NCI-H82 (cell line): ENCODE data around the gene C20orf204.
"Not testable (repeated sequence)": the region's sequence is repeated elsewhere in the genome, so short reads cannot be mapped to it uniquely, and the experiment has no call there.

Experiments
- DNase-seq: peaks from one replicate; lab custom pipeline; 2025; lab: John Stamatoyannopoulos, UW

The C20orf204 gene, protein sequence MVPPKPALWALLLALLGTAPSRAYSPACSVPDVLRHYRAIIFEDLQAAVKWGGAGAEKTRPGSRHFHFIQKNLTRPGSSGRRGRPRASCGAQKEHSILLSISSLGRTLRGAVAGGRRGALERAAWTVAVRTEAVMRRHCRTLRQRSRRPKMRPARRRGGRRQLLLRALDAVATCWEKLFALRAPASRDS

DNA sequence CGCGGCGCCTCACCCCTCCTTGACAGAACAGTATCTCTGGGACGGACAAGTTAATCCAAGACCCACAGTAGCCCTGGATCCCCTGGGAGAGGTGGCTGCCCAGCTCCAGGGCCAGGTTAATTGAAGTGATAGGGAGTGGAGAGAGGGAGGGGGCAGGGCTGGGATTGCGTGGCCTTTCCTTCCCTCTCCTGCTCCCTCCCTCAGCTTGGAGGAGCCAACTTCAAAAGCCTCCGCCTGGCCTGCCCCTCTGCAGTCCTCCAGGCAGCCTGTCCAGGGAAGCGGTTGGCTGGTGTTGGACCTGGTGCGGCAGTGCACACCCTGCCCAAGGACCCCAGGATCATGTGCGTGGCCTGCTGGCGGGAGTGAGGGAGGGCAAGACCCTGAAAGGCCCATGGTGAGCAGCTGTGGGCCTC lies at the start of gene C20orf204:
TSS of gene C20orf204 (plus strand) at position 250 of the 413 bp plus-strand sequence. CDS start at position 392, 142 bp downstream.
- DNase-seq, result peak; percentile 47

DNA sequence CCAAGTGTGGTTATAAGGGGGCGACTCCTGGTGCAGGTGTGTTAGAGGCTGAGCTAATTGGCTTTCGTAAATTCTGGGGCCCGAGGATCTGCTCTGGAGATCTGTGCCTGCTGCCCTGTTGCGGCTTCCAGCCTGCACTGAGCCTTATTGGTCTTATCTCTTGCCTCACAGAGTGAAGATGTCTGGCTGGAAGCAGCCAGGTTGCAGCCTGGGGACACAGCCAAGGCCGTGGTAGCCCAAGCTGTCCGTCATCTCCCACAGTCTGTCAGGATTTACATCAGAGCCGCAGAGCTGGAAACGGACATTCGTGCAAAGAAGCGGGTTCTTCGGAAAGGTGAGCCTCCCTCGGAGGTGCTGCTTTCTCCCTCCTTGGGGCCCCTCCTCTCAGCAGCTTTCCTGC lies 35.1 kb upstream of the C20orf204 start:
- no peak for DNase-seq

DNA sequence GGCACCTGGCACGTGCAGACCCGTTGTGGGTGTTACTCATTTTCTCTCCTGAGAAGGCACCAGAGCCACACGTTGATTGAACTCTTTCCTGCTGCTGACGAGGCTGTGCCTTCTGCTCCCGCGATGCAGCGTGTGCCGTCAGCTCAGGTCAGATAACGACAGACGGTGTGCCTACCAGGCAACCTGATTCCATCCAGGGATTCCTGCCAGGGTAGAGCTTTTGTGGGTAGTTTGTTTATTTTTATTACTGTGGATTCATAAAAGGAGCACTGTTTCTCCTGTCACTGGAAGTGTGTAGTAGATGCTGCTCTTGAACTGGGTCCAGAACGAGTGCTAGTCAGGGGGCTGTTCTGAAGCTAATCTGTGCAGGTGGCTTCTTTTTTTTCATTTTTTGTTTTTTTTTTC lies 34.4 kb upstream of the C20orf204 start:
- DNase-seq, result no peak

DNA sequence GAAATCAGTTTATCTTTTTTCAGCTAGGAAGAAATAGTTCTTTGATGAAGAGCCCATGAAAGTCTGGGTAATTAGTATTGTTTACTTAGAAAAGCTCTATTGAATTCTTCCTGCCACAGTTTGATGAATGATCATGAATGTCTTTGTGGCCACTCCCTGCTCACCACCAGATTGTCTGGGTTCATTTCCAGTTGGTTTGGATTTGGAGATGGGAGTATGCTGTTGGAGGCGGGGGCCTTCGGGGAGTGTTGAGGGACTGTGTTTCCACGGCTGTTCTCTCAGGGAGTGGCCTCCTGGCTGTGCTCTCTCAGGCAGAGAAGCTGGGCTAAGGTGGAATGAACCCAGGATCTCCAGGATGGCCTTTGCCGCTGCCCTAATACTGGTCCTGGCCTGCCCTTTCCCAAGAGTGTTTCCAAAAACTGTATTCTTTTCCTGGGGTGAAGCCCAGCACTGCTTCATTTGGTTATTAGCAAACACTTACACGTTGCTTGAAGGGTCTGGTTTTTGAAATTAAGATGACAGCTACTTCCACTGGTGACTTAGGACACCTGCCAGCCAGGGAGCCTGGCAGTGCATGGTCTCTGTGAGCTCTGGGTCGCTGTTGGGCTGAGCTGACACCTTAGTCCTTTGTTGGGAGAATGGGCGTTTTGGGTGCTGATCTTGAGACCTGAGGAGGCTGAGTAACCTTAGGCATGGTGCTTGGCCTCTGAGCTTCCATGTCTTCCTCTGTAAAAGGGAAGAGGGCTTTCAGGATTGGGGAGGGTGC lies 31.8 kb upstream of the C20orf204 start:
- DNase-seq, result no peak

DNA sequence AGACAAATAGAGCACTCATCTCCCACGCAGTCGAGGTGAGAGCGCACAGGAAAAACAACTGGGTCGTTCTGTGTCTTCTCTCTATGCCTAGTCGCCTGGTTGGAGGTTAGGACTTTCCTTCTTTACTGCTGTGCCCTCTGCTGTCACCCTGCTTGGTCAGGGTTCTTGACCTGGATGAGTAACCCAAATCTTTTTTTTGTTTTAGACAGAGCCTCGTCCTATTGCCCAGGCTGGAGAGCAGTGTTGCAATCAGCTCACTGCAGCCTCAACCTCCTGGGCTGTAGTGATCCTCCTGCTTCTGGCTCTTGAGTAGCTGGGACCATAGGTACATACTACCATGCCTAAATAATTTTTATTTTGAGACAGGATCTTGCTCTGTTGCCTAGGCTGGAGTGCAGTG lies 30.6 kb upstream of the C20orf204 start:
- no peak for DNase-seq

DNA sequence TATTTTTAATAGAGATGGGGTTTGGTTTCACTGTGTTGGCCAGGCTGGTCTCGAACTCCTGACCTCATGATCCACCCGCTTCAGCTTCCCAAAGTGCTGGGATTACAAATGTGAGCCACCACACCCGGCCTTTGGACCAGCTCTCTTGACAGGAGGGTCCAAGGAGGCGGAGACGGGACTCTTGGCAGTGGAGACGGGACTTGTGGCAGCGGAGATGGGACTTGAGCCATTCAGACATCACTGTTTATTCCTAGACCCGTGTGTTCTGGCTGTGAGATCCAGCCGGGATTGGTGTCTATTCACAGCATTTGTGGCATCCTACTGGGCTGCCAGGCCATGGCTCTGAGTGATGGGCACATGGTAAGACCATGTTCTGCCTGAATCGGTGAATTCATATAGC lies 29.5 kb upstream of the C20orf204 start:
- no peak for DNase-seq

DNA sequence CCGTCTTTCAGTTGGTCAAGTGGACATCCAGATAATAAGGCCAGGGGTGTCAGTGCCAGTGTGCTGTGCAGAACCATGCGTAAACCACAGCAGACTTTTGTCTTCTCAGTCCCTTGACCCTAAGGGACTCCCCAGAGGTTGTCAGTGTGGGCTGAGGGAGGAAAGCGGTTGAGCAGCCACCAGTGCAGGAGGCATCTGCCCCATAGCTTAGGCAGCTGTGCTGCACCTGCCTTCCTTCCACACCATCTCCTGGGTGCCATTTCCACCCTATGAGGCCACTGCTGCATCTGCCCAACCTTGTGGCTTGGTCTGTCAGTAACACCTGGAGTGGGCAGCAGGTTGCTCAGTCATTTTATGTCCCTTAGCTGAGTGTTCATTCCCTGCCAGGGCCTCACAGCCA lies 29.1 kb upstream of the C20orf204 start:
- no peak for DNase-seq

DNA sequence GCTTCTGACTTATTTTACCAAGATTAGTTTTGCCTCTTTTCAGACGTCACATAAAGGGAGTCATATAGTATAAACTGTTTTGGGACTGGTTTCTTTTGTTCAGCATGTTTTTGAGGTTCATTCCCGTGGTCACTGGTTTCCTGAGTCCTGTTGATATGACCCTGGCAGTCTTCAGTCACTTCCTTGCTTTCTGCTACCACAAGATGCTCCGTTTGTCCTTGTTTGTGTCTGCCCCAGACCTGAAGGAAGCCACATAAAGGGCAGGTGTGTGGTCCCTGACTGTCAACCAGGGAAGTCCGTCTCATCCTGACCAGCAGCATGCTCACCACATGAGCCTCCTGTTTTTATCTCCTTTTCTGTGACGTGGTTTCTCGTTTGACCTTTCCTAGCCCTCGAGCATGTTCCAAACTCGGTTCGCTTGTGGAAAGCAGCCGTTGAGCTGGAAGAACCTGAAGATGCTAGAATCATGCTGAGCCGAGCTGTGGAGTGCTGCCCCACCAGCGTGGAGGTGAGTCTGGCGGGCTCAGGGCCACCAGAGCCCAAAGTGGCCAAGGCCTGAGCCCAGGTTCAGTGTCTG lies 26.1 kb upstream of the C20orf204 start:
- no peak for DNase-seq

DNA sequence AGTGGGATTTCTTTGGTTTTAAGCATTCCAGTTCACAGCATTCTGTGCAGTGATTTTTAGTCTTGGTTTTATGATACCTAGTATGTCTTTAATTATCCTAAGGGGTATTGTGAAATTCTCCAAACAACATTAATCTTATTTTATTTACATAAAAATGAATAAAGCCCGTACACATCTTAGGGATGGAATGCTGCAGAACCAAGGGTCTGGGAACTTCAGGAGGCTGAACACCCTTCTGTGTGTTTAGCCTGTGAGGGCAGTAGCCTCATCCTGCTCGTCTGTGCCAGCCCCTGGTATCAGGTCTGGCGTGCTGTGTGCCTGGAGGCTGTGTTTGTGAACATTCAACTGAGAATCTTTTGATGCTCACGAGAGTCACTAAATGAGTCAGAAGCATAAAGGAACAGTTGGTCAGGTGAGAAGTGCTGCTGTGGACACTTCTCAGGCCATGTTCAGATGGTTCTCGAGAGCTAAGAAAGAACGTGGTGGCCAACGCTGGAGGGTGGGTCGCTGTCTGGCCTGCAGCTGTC lies 25.2 kb upstream of the C20orf204 start:
- no peak for DNase-seq

DNA sequence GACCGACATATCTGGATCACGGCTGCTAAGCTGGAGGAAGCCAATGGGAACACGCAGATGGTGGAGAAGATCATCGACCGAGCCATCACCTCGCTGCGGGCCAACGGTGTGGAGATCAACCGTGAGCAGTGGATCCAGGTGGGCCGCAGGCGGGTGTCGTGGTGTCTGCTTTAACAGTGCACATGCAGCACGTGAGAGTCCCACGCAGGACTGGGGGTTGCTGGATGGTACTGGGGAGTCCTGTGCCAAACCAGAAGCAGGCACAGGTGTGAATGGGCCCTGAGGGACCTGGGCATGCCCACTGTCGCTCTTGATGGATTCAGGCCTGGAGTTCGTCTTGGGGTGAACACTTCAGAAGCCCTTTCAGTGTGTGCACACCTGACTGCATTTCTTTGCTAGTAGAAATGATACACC lies 24.6 kb upstream of the C20orf204 start:
- DNase-seq, result no peak

DNA sequence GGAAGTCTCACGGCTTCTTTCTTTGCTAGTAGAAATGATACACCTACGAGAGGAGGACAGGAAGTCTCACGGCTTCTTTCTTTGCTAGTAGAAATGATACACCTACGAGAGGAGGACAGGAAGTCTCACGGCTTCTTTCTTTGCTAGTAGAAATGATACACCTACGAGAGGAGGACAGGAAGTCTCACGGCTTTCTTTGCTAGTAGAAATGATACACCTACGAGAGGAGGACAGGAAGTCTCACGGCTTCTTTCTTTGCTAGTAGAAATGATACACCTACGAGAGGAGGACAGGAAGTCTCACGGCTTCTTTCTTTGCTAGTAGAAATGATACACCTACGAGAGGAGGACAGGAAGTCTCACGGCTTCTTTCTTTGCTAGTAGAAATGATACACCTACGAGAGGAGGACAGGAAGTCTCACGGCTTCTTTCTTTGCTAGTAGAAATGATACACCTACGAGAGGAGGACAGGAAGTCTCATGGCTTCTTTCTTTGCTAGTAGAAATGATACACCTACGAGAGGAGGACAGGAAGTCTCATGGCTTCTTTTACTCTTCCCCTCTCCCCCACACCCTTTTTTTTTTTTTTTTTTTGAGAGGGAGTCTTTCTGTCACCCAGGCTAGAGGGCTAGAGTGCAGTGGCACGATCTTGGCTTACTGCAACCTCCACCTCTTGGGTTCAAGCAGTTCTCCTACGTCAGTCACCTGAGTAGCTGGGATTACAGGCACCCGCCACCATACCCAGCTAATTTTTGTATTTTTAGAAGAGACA lies 23.4 kb upstream of the C20orf204 start:
- DNase-seq, result not testable (repeated sequence)

DNA sequence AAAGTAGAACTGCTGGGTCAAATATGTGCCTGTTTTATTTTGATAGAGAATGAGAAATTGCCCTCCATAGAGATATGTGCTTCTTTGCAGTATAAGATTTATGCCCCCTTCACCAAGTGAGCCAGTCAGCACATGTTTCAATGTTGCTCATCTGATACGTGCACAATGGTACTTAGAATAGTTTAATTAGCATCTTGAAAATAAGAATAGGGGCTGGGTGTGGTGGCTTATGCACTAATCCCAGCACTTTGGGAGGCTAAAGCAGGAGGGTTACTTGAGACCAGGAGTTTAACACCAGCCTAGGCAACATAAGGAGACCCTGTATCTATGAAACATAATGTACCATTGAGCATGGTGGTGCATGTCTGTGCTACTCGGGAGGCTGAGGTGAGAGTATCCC lies 20.3 kb upstream of the C20orf204 start:
- DNase-seq, result no peak

DNA sequence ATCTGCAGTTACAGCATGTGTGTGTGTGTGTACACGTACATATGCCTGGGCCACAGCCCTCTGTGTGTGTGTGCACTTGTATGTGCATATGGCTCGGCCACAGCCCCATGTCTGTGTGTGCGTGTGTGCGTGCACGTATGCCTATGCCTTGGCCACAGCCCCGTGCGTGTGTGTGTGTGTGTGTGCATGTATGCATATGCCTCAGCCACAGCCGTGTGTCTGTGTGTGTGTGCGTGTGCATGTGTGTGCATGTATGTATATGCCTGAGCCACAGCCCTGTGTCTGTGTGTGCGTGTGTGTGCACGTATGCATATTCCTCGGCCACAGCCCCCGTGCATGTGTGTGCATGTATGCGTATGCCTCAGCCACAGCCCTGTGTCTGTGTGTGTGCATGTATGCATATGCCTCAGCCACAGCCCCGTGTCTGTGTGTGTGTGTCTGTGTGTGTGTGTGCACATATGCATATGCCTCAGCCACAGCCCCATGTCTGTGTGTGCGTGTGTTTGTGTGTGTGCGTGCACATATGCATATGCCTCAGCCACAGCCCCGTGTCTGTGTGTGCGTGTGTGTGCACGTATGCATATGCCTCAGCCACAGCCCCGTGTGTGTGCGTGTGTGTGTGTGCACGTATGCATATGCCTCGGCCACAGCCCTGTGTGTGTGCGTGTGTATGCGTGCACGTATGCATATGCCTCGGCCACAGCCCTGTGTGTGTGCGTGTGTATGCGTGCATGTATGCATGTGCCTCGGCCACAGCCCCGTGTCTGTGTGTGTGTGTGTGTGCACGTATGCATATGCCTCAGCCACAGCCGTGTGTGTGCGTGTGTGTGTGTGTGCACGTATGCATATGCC lies 14.6 kb upstream of the C20orf204 start:
- DNase-seq, result no peak

DNA sequence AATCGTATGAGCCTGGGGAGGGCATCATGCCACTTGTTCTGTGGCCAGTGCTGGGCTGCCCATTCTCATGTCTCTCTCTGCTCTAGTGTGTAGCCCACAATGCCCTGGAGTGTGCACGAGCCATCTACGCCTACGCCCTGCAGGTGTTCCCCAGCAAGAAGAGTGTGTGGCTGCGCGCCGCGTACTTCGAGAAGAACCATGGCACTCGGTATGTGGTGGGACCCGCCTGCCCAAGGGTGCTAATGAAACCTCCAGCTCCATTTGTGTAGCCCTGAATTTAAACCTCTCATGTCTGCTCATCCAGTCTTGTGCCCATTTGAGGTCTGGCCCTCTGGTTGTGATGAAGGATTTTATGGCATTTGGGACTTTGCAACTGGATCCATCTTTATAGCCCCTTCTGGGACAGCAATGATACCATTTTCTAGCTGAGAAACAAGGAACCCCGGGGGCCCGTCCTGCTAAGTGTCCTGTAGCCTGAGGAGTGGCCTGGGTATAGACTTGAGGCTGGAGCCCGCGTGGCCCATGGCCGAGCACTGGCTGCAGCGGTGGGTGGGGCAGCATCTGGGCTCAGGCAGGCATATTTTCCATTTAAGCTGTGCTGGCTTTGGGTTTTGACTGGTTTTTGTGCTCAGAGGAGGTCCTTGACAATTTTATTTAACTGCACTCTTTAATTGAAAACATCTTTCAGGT lies 13.2 kb upstream of the C20orf204 start:
- DNase-seq, result no peak

DNA sequence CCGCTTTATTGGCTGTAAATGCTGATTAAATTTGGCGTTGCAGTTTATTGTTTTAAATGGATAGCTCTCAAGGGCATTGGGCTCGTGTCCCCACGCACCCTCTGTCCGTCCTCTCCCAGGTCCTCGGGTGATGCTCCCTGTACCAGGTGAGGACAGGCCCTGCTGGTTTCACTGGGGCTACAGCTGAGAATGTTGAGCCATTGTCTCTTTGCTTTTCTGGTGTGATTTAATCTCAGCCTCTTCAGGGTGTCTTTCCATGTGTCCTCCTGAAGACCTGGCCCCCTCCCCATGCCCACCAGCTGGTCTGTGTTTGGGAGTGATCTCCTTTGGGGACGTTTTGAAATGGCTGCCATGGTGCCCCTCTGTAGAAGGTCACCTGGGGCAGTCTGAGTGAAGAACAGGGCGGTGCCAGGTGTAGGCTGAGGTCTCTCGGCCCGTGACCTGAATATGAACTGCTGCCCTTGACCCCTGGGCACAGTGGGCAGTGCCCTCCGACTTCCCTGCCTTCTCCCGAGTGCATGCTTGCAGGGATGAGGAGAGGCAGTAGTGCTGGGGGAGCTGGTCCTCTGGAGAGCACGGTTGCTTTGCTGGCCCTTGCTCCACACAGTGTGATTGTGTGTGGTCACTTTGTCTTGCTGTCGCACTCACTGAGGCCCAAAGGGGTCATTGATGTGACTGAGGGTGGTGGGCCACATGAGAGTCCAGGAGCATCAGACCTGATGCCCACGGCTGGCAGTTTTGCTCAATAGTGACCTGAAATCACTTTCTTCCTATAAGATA lies 12.4 kb upstream of the C20orf204 start:
- no peak for DNase-seq

DNA sequence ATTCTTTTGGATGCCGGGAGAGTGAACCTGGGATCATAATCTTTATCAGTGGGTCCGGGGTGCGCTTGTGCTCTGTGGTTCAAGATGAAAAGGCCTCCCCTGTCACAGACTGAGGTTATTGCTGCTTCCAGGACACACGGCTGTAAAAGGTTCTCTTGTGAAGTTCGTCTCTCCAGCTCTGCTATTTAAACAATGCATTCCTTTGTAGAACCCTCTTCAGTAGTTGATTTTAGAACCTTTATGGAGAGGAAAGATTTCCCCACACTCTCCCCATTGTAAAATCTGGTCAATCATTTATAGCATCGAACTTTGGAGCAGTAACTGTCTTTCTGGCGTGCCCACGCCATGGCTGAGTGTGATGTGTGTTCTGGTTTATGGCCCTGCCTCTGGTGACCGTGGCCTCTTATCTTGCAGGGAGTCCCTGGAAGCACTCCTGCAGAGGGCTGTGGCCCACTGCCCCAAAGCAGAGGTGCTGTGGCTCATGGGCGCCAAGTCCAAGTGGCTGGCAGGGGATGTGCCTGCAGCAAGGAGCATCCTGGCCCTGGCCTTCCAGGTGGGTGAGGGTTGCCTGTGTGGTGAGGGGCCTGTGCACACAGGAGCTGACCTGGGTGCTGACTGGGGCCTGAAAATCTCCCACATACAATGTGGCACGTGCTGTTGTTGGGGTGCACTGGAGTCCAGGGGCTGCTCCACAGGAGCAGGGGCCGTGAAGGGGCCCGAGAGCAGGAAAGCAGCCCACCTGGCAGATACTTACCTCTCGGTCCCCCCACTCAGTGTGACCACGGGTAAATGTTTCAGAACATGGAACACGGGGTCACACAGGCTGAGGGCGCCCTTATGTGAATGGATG lies 11.6 kb upstream of the C20orf204 start:
- DNase-seq, result no peak

DNA sequence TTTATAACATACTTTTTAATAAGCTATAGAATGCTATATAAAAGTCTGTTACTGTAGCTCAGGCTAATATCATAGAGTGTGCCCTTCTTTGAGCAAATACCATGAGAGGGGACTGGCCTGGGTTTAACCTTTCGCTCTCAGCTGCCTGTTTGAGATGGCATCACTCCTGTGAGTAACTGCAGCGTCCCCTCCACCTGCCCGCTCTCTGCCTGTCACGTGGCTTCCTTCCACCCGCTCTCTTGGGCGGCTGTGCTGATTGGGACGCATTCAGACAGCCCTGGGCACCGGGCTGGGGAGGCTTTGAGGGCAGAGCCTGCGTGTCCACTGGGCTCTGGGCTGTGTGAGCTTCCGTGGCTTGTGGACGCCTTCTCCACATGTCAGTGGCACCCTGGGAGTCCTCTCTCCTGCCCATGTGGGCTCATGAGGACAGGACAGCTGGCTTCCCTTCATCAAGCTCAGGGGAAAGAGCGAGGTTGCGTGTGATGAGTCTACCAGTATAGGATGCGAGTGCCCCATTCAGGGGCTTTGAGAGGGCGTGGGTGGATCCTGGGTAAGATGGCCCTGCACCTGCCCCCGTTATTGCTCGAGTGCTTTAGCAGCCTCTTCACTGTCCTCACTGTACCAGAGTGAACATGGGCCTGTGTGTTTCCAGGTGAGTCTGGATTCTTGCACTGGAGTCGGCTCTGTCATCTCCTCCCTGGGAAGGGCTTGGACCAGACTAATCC lies 10.7 kb upstream of the C20orf204 start:
- DNase-seq, result no peak

DNA sequence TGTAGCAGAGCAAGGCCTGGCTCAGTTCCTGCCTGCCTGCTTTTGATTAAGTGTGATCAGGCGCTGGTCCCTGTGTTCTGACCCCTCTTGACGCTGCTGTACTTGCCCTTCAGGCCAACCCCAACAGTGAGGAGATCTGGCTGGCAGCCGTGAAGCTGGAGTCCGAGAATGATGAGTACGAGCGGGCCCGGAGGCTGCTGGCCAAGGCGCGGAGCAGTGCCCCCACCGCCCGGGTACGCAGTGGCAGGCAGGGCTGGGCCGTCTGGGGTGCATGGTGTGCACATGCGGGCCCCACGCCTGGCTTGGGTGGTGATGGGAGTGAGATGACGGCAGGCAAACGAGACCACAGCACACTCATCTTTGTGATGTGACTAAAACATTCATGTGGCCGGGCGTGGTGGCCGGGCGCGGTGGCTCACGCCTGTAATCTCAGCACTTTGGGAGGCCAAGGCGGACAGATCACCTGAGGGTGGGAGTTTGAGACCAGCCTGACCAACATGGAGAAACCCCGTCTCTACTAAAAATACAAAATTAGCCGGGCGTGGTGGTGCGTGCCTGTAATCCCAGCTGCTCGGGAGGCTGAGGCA lies 10.1 kb upstream of the C20orf204 start:
- no peak for DNase-seq
